ENCODE data around the gene SFT2D3.

The SFT2D3 gene

GRCh38 chr2:127681976-127682857, 19.1 kb upstream of the SFT2D3 start:
- no peak for TF ChIP-seq CTCF (IDR thresholded peaks at IDR 0.05; ENCODE audit: poor library complexity, severe bottlenecking)
- Histone ChIP-seq H3K36me3 (ENCODE audit: low read depth) (no peaks in the 10 kb centered on the region), H3K27ac (ENCODE audit: poor library complexity, severe bottlenecking) (no peak overlapping the region), H3K27me3 (ENCODE audit: insufficient read depth, poor library complexity, severe bottlenecking) (peaks cover under 1% of the 10 kb centered on the region), H3K9me3 (ENCODE audit: severe bottlenecking) (no peaks in the 10 kb centered on the region), H3K4me1 (ENCODE audit: insufficient read depth, poor library complexity, severe bottlenecking) (no peaks in the 10 kb centered on the region), H3K4me3 (ENCODE audit: severe bottlenecking) (no peak overlapping the region)
- ATAC-seq (ENCODE audit: low read depth) (no peak), DNase-seq (ENCODE audit: low spot score) (no peak)

GRCh38 chr2:127683056-127683455, 18.2 kb upstream of the SFT2D3 start:
- TF ChIP-seq CTCF (IDR thresholded peaks at IDR 0.05; ENCODE audit: poor library complexity, severe bottlenecking), result no peak
- no peak for DNase-seq (ENCODE audit: low spot score)
- Histone ChIP-seq H3K27me3 (ENCODE audit: insufficient read depth, poor library complexity, severe bottlenecking) (no peaks in the 10 kb centered on the region), H3K27ac (ENCODE audit: poor library complexity, severe bottlenecking) (no peak overlapping the region), H3K9me3 (ENCODE audit: severe bottlenecking) (peaks cover 2% of the 10 kb centered on the region), H3K4me1 (ENCODE audit: insufficient read depth, poor library complexity, severe bottlenecking) (no peaks in the 10 kb centered on the region), H3K4me3 (ENCODE audit: severe bottlenecking) (no peak overlapping the region), H3K36me3 (ENCODE audit: low read depth) (no peaks in the 10 kb centered on the region)
- no peak for ATAC-seq (ENCODE audit: low read depth)

GRCh38 chr2:127683757-127684156, 17.5 kb upstream of the SFT2D3 start:
- no peak for ATAC-seq (ENCODE audit: low read depth)

GRCh38 chr2:127685410-127686080, 15.8 kb upstream of the SFT2D3 start:
- H3K36me3 ChIP-seq (ENCODE audit: low read depth), result no peaks in the 10 kb centered on the region
- H3K4me3 ChIP-seq (ENCODE audit: severe bottlenecking), result no peak overlapping the region
- no peak overlapping the region for H3K27ac ChIP-seq (ENCODE audit: poor library complexity, severe bottlenecking)
- no peaks in the 10 kb centered on the region for H3K27me3 ChIP-seq (ENCODE audit: insufficient read depth, poor library complexity, severe bottlenecking)
- no peaks in the 10 kb centered on the region for H3K4me1 ChIP-seq (ENCODE audit: insufficient read depth, poor library complexity, severe bottlenecking)
- ATAC-seq (ENCODE audit: low read depth) (no peak), DNase-seq (ENCODE audit: low spot score) (no peak)
- H3K9me3 ChIP-seq (ENCODE audit: severe bottlenecking), result peaks cover 6% of the 10 kb centered on the region
- TF ChIP-seq CTCF (IDR thresholded peaks at IDR 0.05; ENCODE audit: poor library complexity, severe bottlenecking), result no peak

More at GRCh38 chr2:127683757-127684156, 17.5 kb upstream of the SFT2D3 start:
- H3K36me3 ChIP-seq (ENCODE audit: low read depth), result no peaks in the 10 kb centered on the region
- H3K27ac ChIP-seq (ENCODE audit: poor library complexity, severe bottlenecking), result no peak overlapping the region
- H3K4me3 ChIP-seq (ENCODE audit: severe bottlenecking), result no peak overlapping the region
- H3K27me3 ChIP-seq (ENCODE audit: insufficient read depth, poor library complexity, severe bottlenecking), result no peaks in the 10 kb centered on the region
- no peak for TF ChIP-seq CTCF (IDR thresholded peaks at IDR 0.05; ENCODE audit: poor library complexity, severe bottlenecking)
- H3K4me1 ChIP-seq (ENCODE audit: insufficient read depth, poor library complexity, severe bottlenecking), result no peaks in the 10 kb centered on the region
- peaks cover 6% of the 10 kb centered on the region for H3K9me3 ChIP-seq (ENCODE audit: severe bottlenecking)
- DNase-seq (ENCODE audit: low spot score), result no peak

All from RWPE2 (cell line).